Measurements from ENCODE around the gene PRKCH.

DNA sequence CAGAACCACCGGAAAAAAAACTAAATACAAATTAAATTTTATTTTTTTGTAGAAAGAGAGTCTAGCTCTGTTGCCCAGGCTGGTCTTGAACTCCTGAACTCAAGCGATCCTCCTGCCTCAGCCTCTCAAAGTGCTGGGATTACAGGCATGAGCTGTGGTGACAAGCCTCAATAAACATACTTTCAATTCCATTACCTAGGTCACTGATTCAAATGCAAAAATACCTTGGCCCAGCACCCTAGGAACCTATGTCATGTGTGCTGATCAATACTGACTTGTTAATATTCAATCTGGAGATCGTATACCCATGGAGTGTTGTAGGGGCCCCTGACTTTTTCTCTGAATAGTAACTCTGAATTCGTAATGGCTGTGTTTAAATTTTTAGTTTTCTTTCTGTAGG, 33.2 kb upstream of the PRKCH start:
- TF ChIP-seq, protein P1, sequence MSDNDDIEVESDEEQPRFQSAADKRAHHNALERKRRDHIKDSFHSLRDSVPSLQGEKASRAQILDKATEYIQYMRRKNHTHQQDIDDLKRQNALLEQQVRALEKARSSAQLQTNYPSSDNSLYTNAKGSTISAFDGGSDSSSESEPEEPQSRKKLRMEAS (IDR thresholded peaks at IDR 0.05; ENCODE audit: insufficient read depth, insufficient read length): no peak
- TF ChIP-seq EZH2 (IDR thresholded peaks at IDR 0.05; ENCODE audit: borderline replicate concordance, low read depth, low read length, severe bottlenecking) (no peak), POLR2A (IDR thresholded peaks at IDR 0.05; ENCODE audit: low read depth, low read length) (no peak), POLR2AphosphoS5 (IDR thresholded peaks at IDR 0.05; ENCODE audit: insufficient read depth, low read depth, low read length) (no peak)
- TF ChIP-seq, protein P2, sequence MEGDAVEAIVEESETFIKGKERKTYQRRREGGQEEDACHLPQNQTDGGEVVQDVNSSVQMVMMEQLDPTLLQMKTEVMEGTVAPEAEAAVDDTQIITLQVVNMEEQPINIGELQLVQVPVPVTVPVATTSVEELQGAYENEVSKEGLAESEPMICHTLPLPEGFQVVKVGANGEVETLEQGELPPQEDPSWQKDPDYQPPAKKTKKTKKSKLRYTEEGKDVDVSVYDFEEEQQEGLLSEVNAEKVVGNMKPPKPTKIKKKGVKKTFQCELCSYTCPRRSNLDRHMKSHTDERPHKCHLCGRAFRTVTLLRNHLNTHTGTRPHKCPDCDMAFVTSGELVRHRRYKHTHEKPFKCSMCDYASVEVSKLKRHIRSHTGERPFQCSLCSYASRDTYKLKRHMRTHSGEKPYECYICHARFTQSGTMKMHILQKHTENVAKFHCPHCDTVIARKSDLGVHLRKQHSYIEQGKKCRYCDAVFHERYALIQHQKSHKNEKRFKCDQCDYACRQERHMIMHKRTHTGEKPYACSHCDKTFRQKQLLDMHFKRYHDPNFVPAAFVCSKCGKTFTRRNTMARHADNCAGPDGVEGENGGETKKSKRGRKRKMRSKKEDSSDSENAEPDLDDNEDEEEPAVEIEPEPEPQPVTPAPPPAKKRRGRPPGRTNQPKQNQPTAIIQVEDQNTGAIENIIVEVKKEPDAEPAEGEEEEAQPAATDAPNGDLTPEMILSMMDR (IDR thresholded peaks at IDR 0.05; ENCODE audit: extremely low read depth in 1 of 2, insufficient read depth in 1 of 2, low read depth in 1 of 2, low read length in 2 of 2): no peak
